Measurements from ENCODE around the gene KANK4.

KANK4 gene

GRCh38 chr1:62194651-62195544 lies 124.3 kb downstream of the KANK4 start, which contains the start of gene L1TD1:
Gene L1TD1 (plus strand): TSS chr1:62194849. CDS start chr1:62206629, 11,780 bp downstream.
- no peak for DNase-seq

GRCh38 chr1:62188111-62188510 lies 131.1 kb downstream of the KANK4 start:
- no peak for DNase-seq

DNA sequence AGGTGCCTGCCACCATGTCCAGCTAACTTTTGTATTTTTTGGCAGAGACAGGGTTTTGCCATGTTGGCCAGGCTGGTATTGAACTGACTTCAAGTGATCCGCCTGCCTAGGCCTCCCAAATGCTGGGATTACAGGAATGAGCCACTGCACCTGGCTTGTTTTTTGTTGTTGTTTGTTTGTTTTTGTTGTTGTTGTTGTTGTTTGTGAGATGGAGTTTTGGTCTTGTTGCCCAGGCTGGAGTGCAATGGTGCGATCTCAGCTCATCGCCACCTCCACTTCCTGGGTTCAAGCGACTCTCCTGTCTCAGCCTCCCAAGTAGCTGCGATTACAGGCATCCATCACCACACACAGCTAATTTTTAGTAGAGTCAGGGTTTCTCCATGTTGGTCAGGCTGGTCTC lies 131.7 kb downstream of the KANK4 start:
- no peak for DNase-seq

Data from cerebellar nuclear complex (tissue), 1 donor.